Astrocyte of the spinal cord (primary cell): Measurements from ENCODE around the gene PCDH1.

Source experiments
- DNase-seq: peaks from one replicate; pipeline ENCODE4 v3.0.0; 2011; ENCODE audit warnings: low read depth, low spot score
- H3K4me3 ChIP-seq: 2 replicates; pipeline ENCODE4 v1.5.1; 2011; ENCODE audit warnings: low read depth, mild to moderate bottlenecking, low read length, moderate library complexity
- in situ Hi-C: cut with HindIII; loops from 2 replicates; pipeline ENCODE4 v1.10.0; 2017; ENCODE audit warnings: low sequenced_read_pairs
- TF ChIP-seq, protein P1 (sequence below): IDR thresholded peaks from 2 replicates; pipeline ENCODE4 v1.5.1; 2012; ENCODE audit warnings: low read depth, mild to moderate bottlenecking, low read length, inconsistent platforms

PCDH1 gene

DNA sequence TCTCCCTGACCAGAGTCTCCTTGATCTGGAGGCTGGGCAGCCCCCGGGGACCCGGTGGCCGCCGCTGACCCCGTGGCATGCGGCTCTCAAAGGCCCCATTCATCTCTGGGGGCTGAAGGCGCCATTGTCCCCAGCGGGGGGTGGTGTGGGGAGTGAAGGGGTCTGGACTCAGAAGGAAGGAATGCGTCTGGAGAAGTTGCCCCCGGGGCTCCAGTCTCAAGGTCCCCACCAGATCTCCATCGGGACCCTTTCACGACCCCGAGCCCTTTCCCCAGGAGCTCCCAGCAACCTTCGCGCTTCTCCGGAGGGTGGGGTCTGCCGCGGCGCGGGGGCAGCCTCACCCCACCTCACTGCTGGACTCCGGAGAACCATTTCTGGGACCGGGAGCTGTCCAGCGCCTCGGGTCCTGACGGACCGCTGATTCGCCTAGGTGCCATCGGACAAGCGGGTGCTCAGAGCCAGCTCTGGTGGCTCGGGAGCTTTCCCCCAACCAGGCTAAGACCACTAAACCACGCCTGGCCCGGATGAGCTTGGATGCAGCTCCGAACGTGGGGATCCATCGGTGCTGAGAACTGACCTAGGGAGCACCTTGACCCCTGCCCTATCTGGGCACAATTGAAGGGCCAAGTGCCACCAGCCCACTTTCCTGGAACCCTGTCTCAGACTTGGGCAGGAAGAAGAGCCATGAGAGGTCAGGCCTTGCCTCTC lies 5.1 kb upstream of the PCDH1 start:
- H3K4me3 ChIP-seq: no peak overlapping the region
- DNase-seq: no peak
- in situ Hi-C loops: no loop called here
- TF ChIP-seq, protein P1, sequence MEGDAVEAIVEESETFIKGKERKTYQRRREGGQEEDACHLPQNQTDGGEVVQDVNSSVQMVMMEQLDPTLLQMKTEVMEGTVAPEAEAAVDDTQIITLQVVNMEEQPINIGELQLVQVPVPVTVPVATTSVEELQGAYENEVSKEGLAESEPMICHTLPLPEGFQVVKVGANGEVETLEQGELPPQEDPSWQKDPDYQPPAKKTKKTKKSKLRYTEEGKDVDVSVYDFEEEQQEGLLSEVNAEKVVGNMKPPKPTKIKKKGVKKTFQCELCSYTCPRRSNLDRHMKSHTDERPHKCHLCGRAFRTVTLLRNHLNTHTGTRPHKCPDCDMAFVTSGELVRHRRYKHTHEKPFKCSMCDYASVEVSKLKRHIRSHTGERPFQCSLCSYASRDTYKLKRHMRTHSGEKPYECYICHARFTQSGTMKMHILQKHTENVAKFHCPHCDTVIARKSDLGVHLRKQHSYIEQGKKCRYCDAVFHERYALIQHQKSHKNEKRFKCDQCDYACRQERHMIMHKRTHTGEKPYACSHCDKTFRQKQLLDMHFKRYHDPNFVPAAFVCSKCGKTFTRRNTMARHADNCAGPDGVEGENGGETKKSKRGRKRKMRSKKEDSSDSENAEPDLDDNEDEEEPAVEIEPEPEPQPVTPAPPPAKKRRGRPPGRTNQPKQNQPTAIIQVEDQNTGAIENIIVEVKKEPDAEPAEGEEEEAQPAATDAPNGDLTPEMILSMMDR: no peak

DNA sequence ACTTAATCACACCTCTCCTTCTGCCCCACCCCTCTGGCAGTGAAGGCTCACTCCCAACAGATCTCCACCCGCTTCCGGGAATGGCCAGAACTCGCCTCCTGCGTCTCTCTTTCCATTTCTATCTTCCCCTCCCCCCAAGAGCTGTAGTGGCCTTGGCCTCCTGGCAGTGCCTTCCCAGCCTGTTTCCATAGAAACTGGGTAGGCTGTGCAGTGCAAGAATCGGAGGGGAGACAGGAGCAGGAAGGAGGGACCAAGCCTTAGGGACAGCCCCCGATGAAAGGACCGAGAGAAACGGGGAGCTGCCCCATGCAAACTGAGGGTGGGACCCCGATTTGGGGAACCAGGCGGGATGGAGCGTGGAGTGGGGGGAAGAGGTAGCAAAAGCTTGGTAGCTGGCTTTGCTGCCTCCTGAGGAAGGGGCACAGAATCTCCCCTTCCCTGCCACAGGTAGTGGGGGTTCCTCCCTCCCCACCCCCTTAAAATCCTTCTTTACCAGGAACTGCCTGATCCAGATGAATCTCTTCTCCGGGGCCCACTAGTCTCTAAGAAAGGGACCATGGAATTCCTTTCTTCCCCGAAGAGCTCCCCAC lies 4.5 kb upstream of the PCDH1 start:
- H3K4me3 ChIP-seq: no peak overlapping the region
- DNase-seq: no peak
- in situ Hi-C loops: no loop called here
- TF ChIP-seq, protein P1: no peak

DNA sequence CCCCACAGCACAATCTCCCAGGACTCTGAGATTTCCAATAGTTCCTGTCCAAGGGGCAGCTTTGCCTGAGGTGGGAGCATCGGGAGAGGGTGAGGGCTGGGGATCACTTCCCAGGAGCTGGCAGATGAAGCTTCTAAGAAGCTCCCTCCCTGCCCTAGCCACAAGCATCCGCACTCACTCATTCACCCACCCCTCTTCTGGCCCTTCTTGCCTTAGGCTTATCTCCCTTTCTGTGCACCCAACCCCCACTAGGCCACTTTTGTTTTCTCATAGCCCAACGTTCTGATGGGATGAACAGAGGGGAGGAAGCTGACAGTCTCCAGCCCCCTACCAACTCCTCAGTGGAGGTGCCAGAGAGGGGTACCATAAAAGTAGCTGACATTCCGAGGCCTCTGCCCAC lies 3.7 kb upstream of the PCDH1 start:
- TF ChIP-seq, protein P1: no peak
- no peak for DNase-seq
- in situ Hi-C loops: no loop called here
- no peak overlapping the region for H3K4me3 ChIP-seq

DNA sequence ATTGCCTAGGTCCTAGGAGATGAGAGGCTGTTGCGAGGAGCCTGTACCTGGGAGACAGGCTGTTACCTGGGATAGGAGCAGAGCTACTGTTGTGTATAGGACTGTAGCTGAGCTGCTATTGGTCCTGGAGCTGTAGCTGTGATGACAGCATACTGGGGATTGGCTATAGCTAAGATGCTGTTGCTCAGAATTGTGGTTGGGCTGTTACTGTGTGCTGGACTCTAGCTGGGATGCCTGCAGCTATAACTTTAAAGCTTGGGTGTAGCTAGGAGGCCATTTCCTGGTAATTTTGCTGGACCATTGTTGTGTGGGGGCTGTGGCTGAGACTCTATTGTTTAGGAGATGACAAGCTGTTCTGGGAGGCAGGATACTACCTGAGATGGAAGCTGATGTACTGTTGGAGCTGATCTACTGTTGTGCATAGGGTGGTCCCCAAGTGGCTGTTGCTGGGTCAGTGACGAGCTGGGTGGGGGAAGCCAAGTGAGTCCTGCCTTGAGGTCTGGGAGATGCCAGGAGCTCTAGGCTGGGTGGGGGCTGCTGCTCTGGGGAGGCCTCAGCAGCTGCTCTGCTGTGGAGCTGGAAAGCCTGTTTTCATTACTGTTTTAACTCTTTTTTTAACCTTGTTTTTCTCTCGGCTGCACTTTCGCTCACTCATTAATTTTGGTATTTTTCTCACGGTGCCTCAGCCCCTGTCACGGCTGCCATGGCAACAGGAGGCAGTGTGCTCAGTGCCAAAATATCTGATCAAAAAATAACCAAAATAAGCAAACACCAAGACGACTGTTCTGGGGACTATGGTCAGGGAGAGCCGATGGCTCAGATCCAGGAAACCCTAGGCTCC lies 3.0 kb upstream of the PCDH1 start:
- in situ Hi-C loops: no loop called here
- TF ChIP-seq, protein P1: no peak
- DNase-seq: no peak
- H3K4me3 ChIP-seq: no peak overlapping the region

DNA sequence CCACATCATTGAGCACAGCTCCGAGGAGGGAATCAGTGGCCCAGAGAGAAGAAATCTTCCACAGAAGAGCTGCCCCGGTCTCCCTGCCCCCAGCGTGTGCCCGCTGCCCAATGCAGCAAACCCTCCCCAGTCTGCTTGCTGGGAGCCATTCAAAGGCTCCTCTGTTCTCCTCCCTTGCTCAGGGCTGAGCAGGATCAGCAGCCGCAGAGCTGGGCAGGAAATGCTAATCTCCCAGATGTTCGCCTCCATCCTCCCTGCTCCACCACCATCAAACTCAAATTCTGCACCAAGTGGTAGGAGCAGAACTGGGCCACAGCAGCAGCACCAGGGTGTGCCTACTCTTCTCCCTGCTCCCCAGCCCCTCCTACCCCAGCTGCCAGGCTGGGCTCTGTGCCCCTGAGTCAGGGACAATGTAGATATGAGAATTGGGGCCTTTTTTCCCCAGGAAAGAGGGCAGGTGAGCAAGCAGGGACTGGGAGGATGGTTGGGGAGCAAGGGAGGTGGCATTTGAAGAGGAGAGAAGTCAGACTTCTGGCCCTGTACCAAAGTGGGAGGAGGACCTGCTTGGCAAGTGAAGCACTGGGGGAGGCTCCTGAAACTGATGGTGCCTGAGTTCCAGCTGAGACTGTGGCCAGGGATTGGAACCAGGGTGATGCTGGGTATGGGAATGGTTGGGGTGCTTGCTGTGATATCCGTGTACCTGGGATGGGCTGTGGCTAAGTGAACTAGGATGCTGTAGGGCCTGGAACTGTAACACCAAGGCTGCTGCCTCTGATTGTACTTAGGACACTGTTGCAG lies 1.9 kb upstream of the PCDH1 start:
- TF ChIP-seq, protein P1: no peak

DNA sequence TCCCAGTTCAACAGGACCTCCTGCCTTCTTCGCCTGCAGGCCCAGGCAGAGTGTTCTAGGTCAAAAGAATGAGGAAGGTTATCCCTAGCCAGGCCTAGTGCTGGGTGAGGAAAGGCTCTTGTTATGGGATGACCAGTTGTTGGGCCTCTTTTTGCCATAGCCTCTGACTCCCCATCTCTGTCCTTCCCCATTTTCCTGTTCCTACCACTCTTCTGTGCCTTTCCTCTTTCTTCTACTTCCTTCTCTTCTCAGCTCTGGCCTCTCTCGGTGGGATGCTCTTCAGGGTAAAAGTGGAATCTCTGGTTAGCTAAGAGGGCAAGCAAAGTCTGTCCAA lies 1.2 kb upstream of the PCDH1 start:
- H3K4me3 ChIP-seq: no peak overlapping the region
- no peak for DNase-seq
- TF ChIP-seq, protein P1: no peak
- in situ Hi-C loops: no loop called here

More for the DNA sequence above, 1.9 kb upstream of the PCDH1 start:
- H3K4me3 ChIP-seq: no peak overlapping the region
- DNase-seq: no peak
- in situ Hi-C loops: no loop called here
